ENCODE data around the gene FAM89B.
A peak's percentile ranks its signal among the peaks of the same experiment; 100 is the strongest.

Gene FAM89B

DNA sequence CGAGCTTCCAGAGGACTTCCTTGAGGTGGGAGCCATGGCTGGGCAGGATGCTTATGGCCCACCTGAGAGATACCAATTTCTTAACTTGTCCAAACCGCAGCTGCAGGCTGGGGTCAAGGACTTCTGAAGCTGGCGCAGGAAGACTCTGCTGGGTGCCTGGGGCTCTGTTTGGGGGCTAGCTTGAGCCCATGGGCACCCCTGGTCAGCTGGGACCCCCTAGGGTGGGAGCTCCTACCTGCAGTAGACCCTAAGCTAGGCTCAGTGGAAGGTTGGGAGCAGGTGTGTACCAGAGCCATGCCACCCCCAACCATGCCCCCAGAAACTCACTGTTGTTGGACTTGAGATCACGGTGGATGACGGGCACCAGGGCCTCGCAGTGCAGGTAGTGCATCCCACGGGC lies 40.4 kb downstream of the FAM89B start:
- H3K4me3 ChIP-seq (ENCODE audit: low read depth, low read length): peak overlapping the region; percentile 77
- no peak for TF ChIP-seq CTCF (IDR thresholded peaks at IDR 0.05; ENCODE audit: low read depth, low read length)

GRCh38 chr11:65613091-65613928 lies 41.0 kb downstream of the FAM89B start:
- no peak for TF ChIP-seq CTCF (IDR thresholded peaks at IDR 0.05; ENCODE audit: low read depth, low read length)

GRCh38 chr11:65615229-65615949 lies 43.1 kb downstream of the FAM89B start, which contains the start of gene PCNX3:
PCNX3 (plus strand) TSS chr11:65615776; CDS start chr11:65616312, 536 bp downstream.
- no peak for TF ChIP-seq CTCF (IDR thresholded peaks at IDR 0.05; ENCODE audit: low read depth, low read length)

More at GRCh38 chr11:65613091-65613928, 41.0 kb downstream of the FAM89B start:
- H3K4me3 ChIP-seq (ENCODE audit: low read depth, low read length): peak overlapping the region; percentile 77

DNA sequence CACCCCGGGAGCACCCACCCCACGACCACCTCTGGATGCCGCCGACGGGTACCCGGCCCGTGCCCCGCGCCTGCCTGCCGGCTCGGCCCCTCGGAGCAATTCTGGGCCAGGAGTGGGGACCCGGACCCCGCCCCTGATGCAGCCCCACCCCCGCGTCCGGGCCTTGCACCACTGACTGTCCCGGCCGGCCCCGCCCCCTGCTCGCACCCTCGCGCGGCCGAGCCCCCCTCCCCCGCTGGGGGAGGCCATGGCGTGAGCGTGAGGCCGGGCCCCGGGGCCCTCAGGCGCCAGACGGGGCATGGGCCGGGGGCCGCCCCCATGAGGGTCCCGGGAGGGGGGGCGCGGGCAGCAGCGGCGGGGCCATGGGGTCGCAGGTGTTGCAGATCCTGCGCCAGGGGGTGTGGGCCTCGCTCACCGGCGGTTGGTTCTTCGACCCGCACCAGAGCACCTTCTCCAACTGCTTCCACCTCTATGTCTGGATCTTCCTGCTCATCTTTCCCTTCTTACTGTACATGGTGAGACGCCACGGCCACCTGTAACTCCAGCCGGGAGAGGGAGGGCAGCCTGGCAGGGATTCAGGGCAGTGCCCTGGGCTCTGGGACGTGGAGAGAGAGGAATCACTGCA lies 43.7 kb downstream of the FAM89B start:
- peak overlapping the region; percentile 82 for H3K4me3 ChIP-seq (ENCODE audit: low read depth, low read length)
- no peak for TF ChIP-seq CTCF (IDR thresholded peaks at IDR 0.05; ENCODE audit: low read depth, low read length)

More at GRCh38 chr11:65615229-65615949, 43.1 kb downstream of the FAM89B start, which contains the start of gene PCNX3:
- H3K4me3 ChIP-seq (ENCODE audit: low read depth, low read length): peak within 1 kb of the TSS; percentile 82

DNA sequence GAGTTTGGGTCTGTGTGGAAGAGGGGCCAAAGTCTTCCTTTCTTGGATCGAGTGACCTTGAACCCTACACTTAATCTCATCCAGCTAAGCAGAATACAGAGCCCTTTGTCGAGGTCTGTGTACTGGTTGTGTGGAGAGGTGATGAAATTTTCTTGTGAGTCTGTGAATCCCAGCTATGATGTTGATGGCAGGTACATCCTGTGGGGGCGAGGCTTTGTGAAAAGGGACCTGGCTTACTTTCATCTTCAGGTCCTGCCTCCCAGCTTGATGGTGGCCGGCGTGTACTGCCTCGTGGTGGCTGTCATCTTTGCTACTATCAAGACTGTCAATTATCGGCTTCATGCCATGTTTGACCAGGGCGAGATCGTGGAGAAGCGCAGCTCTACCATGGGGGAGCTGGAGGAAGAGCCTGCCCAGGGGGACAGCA lies 44.2 kb downstream of the FAM89B start:
- peak overlapping the region; percentile 82 for H3K4me3 ChIP-seq (ENCODE audit: low read depth, low read length)
- TF ChIP-seq CTCF (IDR thresholded peaks at IDR 0.05; ENCODE audit: low read depth, low read length): no peak

GRCh38 chr11:65617136-65617850 lies 45.0 kb downstream of the FAM89B start:
- H3K4me3 ChIP-seq (ENCODE audit: low read depth, low read length): peak overlapping the region; percentile 82
- no peak for TF ChIP-seq CTCF (IDR thresholded peaks at IDR 0.05; ENCODE audit: low read depth, low read length)
